Effector memory CD8-positive, alpha-beta T cell (primary cell): ENCODE measurements around the gene TYW1B.
A peak's percentile ranks its signal among the peaks of the same experiment; 100 is the strongest.
"Not testable (repeated sequence)": the region's sequence is repeated elsewhere in the genome, so short reads cannot be mapped to it uniquely, and the experiment has no call there.

Experiments
- ATAC-seq: fragments of 150-1000 bp; cut with Tn5 transposase; replicated peaks from 2 replicates; pipeline ENCODE4 v1.10.0; 2021; ENCODE audit warnings: mild to moderate bottlenecking, moderate library complexity
- DNase-seq, 3 experiments: peaks; one replicate each; pipeline ENCODE4 v3.0.0; 2021
- H3K27ac Mint-ChIP-seq, 2 donors: one replicate each; pipeline ENCODE4 v1.8.0; 2022; ENCODE audit warnings: mild to moderate bottlenecking in 2 of 2, mixed read lengths in 2 of 2, moderate library complexity in 2 of 2
- H3K27me3 Mint-ChIP-seq, 2 donors: one replicate each; pipeline ENCODE4 v1.8.0; 2022; ENCODE audit warnings: mixed read lengths in 2 of 2
- H3K36me3 Mint-ChIP-seq: one replicate; pipeline ENCODE4 v1.8.0; 2022; ENCODE audit warnings: mild to moderate bottlenecking, moderate library complexity, mixed read lengths; ENCODE audit not compliant: insufficient read depth
- H3K4me1 Mint-ChIP-seq, 2 donors: one replicate each; pipeline ENCODE4 v1.8.0; 2022; ENCODE audit warnings: low read depth in 2 of 2, mixed read lengths in 2 of 2
- H3K4me3 Mint-ChIP-seq, 2 donors: one replicate each; pipeline ENCODE4 v1.8.0; 2022; ENCODE audit warnings: mild to moderate bottlenecking in 2 of 2, mixed read lengths in 2 of 2, moderate library complexity in 2 of 2
- H3K9me3 Mint-ChIP-seq, 2 donors: one replicate each; pipeline ENCODE4 v1.8.0; 2022; ENCODE audit warnings: mixed read lengths in 2 of 2

Gene TYW1B

DNA sequence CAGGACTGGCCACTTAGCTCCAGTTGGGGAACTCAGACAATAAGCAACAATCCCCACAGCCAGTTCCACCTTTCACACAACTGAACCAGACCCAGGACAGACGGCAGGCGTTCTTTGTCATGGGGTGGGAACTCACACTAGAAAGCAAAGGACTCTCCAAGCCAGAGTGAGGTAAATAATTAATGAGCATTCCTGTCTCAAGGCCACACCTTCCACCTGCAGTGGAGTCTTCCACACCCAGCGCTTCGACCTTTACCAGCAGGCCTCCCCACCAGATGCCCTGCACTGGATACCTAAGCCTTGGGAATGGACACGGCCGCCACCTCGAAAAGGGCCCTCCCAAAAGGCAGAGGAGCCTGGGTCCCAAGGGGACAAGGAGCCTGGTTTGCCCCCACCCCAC is 105.3 kb downstream of the TYW1B start:
- not testable (repeated sequence) for H3K27ac Mint-ChIP-seq, ATAC-seq, H3K4me3 Mint-ChIP-seq, H3K27me3 Mint-ChIP-seq, H3K4me1 Mint-ChIP-seq, H3K9me3 Mint-ChIP-seq, DNase-seq
- peaks cover 10% of the 10 kb centered on the region for H3K36me3 Mint-ChIP-seq

DNA sequence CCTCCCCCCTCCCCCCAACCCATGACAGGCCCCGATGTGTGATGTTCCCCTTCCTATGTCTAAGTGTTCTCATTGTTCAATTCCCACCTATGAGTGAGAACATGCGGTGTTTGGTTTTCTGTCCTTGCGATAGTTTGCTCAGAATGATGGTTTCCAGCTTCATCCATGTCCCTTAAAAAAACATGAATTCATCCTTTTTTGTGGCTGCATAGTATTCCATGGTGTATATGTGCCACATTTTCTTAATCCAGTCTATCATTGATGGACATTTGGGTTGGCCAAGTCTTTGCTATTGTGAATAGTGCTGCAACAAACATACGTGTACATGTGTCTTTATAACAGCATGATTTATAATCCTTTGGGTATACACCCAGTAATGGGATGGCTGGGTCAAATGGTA is 107.1 kb downstream of the TYW1B start:
- not testable (repeated sequence) for H3K9me3 Mint-ChIP-seq, H3K4me1 Mint-ChIP-seq, ATAC-seq, DNase-seq, H3K27me3 Mint-ChIP-seq, H3K4me3 Mint-ChIP-seq, H3K27ac Mint-ChIP-seq
- H3K36me3 Mint-ChIP-seq = peaks cover 12% of the 10 kb centered on the region

DNA sequence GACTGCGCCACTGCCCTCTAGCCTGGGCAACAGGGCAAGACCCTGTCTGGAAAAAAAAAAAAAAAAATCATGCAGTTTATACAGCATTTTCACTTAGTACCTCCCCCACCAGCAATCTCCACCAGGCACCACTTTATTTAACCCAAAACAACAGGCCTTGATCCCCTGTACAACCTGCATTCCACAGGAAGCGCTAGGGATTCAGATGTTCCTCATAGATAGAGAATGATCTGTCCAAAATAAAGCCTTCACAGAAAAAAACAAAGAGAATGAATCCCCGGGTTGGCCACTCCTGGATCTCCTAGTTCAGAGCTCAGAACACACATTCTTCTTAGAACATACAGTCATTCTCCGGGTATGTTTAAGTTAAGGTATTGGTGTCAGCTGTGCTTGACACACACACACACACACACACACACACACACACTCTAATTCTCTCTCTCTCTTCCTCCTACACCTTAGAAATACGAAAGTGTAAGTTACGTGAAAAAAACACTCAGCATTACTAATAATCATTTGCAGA is 110.7 kb downstream of the TYW1B start:
- not testable (repeated sequence) for H3K4me3 Mint-ChIP-seq, ATAC-seq, H3K9me3 Mint-ChIP-seq, H3K27ac Mint-ChIP-seq, H3K27me3 Mint-ChIP-seq, H3K4me1 Mint-ChIP-seq, DNase-seq
- peaks cover 12% of the 10 kb centered on the region for H3K36me3 Mint-ChIP-seq

DNA sequence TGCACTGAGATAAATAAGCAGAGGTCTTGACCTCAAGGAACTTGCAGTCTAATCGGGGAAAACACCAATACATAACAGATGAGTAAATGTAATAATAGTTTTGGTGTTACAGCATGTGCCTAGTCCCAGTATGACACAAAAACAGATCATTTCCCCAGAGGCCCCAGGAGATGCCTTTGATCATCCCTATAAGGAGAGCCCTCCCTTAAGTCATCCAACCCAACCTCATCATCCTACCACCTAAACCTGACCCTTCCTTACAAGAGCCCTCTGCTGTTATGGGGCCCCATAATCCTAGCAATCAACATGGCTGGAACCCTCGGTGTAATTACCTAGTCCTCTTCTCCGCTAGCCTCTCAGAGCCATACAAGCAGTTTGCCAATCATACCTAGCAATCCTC is 116.1 kb downstream of the TYW1B start:
- not testable (repeated sequence) for H3K27me3 Mint-ChIP-seq, H3K4me1 Mint-ChIP-seq, H3K4me3 Mint-ChIP-seq, H3K9me3 Mint-ChIP-seq, H3K27ac Mint-ChIP-seq, DNase-seq, ATAC-seq
- H3K36me3 Mint-ChIP-seq = peaks cover 17% of the 10 kb centered on the region

DNA sequence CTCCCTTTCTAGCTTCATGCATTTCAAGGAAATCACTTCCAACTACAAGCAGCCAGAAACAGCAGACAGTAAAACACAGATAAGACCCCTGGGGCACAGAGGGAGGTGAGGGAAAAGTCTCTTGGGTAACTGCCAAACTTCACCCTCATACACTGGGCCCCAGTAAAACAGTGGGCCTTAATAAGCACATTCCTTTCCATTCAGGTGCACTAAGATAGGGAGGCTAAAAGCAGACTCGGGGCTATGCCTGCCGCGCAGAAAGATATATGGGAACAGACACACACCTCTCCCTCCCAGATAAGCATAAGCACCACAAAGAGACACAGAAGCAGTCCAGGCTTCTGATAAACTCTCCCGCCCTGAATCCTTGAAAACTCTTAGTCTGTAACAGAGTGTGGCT is 117.0 kb downstream of the TYW1B start:
- Mint-ChIP-seq H3K27ac (no peak overlapping the region), H3K36me3 (peaks cover 17% of the 10 kb centered on the region), H3K27me3 (no peaks in the 10 kb centered on the region), H3K4me1 (no peaks in the 10 kb centered on the region), H3K9me3 (peaks cover 0 to 2% of the 10 kb centered on the region in 2 donors), H3K4me3 (no peak overlapping the region)
- DNase-seq (no peak), ATAC-seq (no peak)

DNA sequence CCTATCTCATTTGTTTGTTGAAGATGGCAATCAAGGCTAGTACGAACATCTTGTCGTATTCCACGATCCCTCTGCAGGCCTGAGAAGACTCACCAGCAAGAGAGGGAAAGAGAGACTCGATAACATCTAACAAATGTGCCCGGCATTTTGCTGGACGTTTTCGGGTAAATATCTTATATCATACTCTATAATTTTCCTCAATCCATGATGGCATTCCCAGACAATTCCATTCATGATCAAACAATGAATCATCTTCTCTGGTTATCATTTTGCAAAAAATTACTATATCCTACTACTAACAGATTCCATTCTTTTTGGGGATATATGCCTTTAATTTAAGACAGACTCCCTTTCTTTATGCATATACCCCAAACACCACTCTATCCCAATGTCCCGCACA is 118.1 kb downstream of the TYW1B start:
- no peak for ATAC-seq
- no peak overlapping the region for H3K27ac Mint-ChIP-seq

DNA sequence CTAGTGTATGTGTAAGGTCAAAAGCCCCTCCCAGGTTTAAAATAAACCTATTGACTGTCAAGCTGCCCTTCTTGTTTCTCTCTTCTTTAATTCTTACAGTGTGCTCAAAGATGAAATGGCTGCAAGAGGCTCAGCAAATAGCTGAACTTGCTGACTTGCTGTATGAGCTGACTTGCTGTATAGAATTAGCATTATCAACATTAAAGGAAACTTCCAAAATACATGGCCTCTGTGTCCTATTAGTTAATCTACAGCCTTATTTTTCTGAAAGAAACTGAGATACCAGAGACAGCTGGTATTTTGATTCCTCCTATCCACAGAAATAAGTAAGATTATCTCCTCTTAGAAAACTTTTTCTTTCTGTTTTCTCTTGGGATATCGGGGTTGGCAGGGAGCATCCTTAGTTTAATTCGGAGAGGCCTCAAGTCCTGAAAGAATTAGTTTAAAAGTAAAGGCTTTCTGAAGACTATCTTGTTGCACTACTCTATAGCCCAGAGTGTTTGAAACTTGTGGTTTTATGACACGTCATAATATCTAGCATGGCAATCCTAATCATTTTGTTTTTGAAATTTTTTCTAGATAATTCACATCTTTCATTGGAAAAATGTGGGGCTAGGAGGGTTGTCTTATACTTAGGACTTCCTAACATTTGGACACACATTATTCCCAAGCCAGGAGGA is 119.5 kb downstream of the TYW1B start:
- peaks cover 22% of the 10 kb centered on the region for H3K36me3 Mint-ChIP-seq
- not testable (repeated sequence) for DNase-seq, H3K9me3 Mint-ChIP-seq, H3K4me1 Mint-ChIP-seq, H3K27ac Mint-ChIP-seq, H3K4me3 Mint-ChIP-seq, ATAC-seq, H3K27me3 Mint-ChIP-seq

More for the DNA sequence above, 118.1 kb downstream of the TYW1B start:
- Mint-ChIP-seq H3K4me3 (no peak overlapping the region), H3K4me1 (no peaks in the 10 kb centered on the region), H3K36me3 (peaks cover 21% of the 10 kb centered on the region), H3K27me3 (no peaks in the 10 kb centered on the region), H3K9me3 (peaks cover 0 to 2% of the 10 kb centered on the region in 2 donors)
- no peak for DNase-seq

DNA sequence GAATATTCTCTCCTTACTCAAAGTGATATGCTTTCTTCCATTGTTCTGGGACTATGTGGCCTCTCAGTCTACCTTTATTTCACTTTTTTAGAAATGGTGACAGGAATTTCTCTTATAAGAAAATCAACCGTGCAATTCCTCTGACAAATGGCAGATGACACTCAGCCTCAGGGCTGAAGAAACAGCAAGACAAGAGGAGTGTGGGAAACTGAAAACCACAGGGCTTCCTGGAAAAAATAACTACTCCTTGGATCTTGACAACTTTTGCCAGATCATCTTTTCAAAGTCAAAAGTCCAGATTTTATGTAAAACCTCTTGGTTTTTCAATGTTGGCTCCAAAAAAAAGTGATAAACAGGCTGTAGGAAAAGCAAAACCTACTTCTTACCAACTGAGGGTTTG is 121.5 kb downstream of the TYW1B start:
- H3K36me3 Mint-ChIP-seq = peaks cover 24% of the 10 kb centered on the region
- no peak for ATAC-seq
- H3K4me3 Mint-ChIP-seq = no peak overlapping the region
- no peak overlapping the region for H3K27ac Mint-ChIP-seq
- H3K4me1 Mint-ChIP-seq = no peaks in the 10 kb centered on the region
- no peaks in the 10 kb centered on the region for H3K27me3 Mint-ChIP-seq
- peaks cover 0 to 2% of the 10 kb centered on the region in 2 donors for H3K9me3 Mint-ChIP-seq
- no peak for DNase-seq

DNA sequence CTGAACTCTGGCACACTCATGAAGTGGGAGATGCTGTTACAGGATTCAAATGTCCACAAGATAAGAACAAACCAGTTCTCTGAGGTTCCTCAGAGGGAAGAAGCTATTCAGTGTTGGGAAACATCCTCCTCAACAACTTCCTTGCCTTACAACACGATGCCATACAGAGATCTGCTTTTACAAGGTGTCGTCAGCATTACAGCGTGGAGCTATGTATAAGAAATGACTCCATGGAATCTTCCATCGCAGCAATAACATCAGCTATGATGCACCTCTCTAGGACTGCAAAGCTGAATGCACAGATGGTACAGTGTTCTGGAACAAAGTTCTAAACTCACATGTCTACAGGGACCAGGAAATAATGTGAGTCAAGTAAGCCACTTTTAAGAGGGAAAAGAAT is 122.3 kb downstream of the TYW1B start:
- H3K4me3 Mint-ChIP-seq, DNase-seq, ATAC-seq, H3K9me3 Mint-ChIP-seq, H3K4me1 Mint-ChIP-seq, H3K27ac Mint-ChIP-seq, H3K27me3 Mint-ChIP-seq: not testable (repeated sequence)
- peaks cover 16% of the 10 kb centered on the region for H3K36me3 Mint-ChIP-seq

DNA sequence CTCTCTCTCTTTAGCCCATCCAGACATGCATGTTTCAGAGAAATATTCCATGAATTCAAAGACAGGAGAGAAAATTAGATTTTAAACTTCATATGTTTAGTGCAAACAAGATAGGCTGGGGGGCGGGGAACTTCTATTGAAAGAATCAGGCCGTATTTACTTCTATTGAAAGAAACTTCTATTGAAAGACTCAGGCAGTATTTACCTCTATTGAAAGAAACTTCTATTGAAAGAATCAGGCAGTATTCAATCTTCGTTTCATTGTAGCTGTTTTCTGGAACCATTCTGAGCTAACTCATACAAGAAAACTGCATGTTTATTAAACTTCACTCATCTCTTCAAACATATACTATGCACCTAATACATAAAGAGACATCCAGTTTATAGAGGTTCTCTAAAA is 123.1 kb downstream of the TYW1B start:
- Mint-ChIP-seq H3K36me3 (peaks cover 8% of the 10 kb centered on the region), H3K9me3 (no peaks in the 10 kb centered on the region), H3K27ac (no peak overlapping the region), H3K4me3 (no peak overlapping the region), H3K27me3 (no peaks in the 10 kb centered on the region), H3K4me1 (no peaks in the 10 kb centered on the region)
- no peak for ATAC-seq
- no peak for DNase-seq

DNA sequence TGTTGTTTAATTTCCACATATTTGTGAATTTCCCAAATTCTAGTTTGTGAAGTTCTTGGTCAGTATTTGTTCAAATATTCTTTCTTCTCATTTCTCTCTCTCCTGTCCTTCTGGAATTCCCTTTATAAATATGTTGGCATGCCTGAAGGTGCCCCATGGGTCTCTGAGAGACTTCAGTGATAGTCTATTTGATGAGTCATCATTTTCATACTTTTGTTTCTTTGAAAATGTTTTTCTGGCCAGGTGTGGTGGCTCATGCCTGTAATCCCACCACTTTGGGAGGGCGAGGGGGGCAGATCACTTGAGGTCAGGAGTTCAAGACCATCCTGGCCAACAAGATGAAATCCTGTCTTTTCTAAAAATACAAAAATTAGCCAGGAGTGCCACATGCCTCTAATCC is 127.5 kb downstream of the TYW1B start:
- H3K27me3 Mint-ChIP-seq, H3K4me3 Mint-ChIP-seq, DNase-seq, H3K27ac Mint-ChIP-seq, ATAC-seq, H3K4me1 Mint-ChIP-seq, H3K36me3 Mint-ChIP-seq, H3K9me3 Mint-ChIP-seq: not testable (repeated sequence)

DNA sequence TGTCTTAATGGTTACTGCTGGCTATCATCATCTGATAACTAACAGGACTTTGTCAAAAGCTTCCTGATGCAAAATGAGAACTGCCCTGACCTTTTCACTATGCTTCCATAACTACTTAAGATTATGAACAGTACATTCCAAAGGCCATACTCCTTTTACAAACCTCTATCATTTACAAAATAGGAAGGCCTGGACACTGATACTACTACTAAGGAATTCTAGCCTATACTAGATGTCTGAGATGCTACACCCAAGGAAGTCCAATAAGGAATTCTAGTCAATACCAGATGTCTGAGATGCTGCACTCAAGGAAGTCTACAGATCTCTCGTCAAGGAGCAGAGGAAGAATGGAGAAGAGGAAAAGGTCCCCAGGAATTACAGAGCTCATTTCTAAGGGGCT is 130.9 kb downstream of the TYW1B start:
- H3K4me1 Mint-ChIP-seq, H3K27ac Mint-ChIP-seq, ATAC-seq, H3K27me3 Mint-ChIP-seq, H3K4me3 Mint-ChIP-seq, DNase-seq, H3K9me3 Mint-ChIP-seq: not testable (repeated sequence)
- peaks cover 16% of the 10 kb centered on the region for H3K36me3 Mint-ChIP-seq

DNA sequence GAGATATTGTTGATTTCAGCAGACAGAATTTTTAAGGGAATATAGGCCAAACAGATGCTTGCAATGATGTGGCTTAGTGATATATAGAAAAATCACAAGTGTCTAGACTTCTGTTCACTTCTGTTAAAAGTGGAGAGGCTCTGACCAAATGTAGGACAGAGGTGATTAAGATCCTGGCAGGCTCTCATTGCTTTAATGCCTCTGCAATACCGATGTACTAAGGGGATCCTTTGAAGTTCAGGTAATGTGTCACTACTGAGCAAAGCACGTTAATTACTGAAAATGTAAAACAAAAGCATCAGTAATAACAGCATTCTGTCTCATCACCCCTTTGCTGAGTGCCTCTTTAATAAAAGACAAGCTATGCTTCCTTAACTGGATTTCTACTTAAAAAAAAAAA is 131.4 kb downstream of the TYW1B start:
- H3K27ac Mint-ChIP-seq, H3K4me1 Mint-ChIP-seq, DNase-seq, H3K27me3 Mint-ChIP-seq, H3K9me3 Mint-ChIP-seq, H3K4me3 Mint-ChIP-seq, ATAC-seq: not testable (repeated sequence)
- peaks cover 19% of the 10 kb centered on the region for H3K36me3 Mint-ChIP-seq

DNA sequence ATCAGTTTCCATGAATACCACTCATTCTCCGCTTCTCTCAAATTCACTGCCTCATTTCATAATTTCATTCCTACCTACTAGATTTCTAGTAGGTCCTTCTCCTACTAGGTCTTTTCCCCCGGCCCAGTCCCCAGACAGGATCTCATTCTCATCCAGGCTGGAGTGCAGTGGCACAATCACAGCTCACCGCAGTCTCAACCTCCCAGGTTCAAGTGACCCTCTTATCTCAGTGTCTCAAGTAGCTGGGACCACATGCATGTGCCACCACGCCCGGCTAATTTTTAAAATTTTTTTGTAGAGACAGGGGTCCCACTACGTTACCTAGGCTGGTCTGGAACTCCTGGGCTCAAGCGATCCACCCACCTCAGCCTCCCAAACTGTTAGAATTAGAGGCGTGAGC is 132.5 kb downstream of the TYW1B start:
- DNase-seq, H3K4me1 Mint-ChIP-seq, H3K9me3 Mint-ChIP-seq, H3K4me3 Mint-ChIP-seq, ATAC-seq, H3K27me3 Mint-ChIP-seq: not testable (repeated sequence)
- Mint-ChIP-seq H3K27ac (peak overlapping the region in 1 of 2 donors; percentile 71), H3K36me3 (peaks cover 19% of the 10 kb centered on the region)
